ENCODE results near the gene OR5D14. TPM values are rescaled to one million over a fixed set of nuclear protein-coding genes. Genes with fewer than 3 reads are reported as not detected.

Gene OR5D14
- not detected for total RNA-seq
- not detected for polyA plus RNA-seq

- Histone ChIP-seq H3K4me3 (ENCODE audit: low read depth in 1 of 3, low read length in 3 of 3) (no peak within 1 kb of the TSS), H3K9me3 (ENCODE audit: control insufficient read depth in 4 of 4, low read length in 3 of 4) (no peaks in the 10 kb centered on the region), H3K36me3 (ENCODE audit: control insufficient read depth in 4 of 4, insufficient read depth in 3 of 4, low read depth in 1 of 4, low read length in 3 of 4) (no peaks in the 10 kb centered on the region), H3K27ac (ENCODE audit: low read depth in 1 of 2, low read length in 2 of 2) (no peak within 1 kb of the TSS), H3K9ac (ENCODE audit: low read depth in 1 of 2, low read length in 2 of 2) (no peak within 1 kb of the TSS), H3K27me3 (ENCODE audit: control insufficient read depth in 4 of 4, insufficient read depth in 4 of 4, low read length in 3 of 4) (no peaks in the 10 kb centered on the region), H3K4me1 (ENCODE audit: control insufficient read depth in 4 of 4, insufficient read depth in 4 of 4, low read length in 3 of 4) (no peaks in the 10 kb centered on the region)
- no peak for DNase-seq (ENCODE audit: low spot score)
- TF ChIP-seq HNF4G (IDR thresholded peaks at IDR 0.05) (no peak), REST (IDR thresholded peaks at IDR 0.05) (no peak), GABPA (IDR thresholded peaks at IDR 0.05 in 1 of 2, conservative IDR thresholded peaks at IDR 0.05 in 1 of 2) (no peak), RAD21 (IDR thresholded peaks at IDR 0.05) (no peak), YY1 (IDR thresholded peaks at IDR 0.05) (no peak), SP1 (IDR thresholded peaks at IDR 0.05) (no peak)
These were observed at the start of gene OR5D14 for GRCh38 chr11:55795256-55795655. Gene OR5D14 (plus strand): TSS chr11:55795556. CDS start chr11:55795556, 0 bp downstream.

DNA sequence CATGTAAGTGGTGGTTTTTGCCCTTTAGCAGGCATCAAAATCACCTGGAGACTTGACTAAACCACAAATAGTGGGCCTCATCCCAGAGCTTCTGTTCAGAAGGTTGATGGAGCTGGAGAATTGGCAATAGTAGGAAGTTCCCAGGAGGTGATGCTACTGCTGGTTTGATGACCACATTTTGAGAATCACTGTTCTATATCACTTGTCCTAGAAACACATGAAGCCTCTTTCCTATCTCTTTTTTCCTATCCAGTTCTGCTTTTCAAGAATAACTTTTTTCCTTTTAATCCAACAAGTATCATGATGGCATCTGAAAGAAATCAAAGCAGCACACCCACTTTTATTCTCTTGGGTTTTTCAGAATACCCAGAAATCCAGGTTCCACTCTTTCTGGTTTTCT is 22.2 kb upstream of the OR5D14 start, which contains the start of gene OR5D13:
Gene OR5D13, plus strand, starts transcription at position 301 of the 400 bp plus-strand sequence. Its CDS starts 0 bp downstream, at position 301.
- Histone ChIP-seq H3K4me3 (ENCODE audit: low read depth in 1 of 3, low read length in 3 of 3) (no peak within 1 kb of the TSS), H3K27me3 (ENCODE audit: control insufficient read depth in 4 of 4, insufficient read depth in 4 of 4, low read length in 3 of 4) (no peaks in the 10 kb centered on the region), H3K4me1 (ENCODE audit: control insufficient read depth in 4 of 4, insufficient read depth in 4 of 4, low read length in 3 of 4) (no peaks in the 10 kb centered on the region), H3K27ac (ENCODE audit: low read depth in 1 of 2, low read length in 2 of 2) (no peak within 1 kb of the TSS), H3K9ac (ENCODE audit: low read depth in 1 of 2, low read length in 2 of 2) (no peak within 1 kb of the TSS), H3K36me3 (ENCODE audit: control insufficient read depth in 4 of 4, insufficient read depth in 3 of 4, low read depth in 1 of 4, low read length in 3 of 4) (no peaks in the 10 kb centered on the region), H3K9me3 (ENCODE audit: control insufficient read depth in 4 of 4, low read length in 3 of 4) (peaks cover 0 to 3% (median 0%) of the 10 kb centered on the region in 4 donors)
- DNase-seq (ENCODE audit: low spot score): no peak
- no peak for TF ChIP-seq RAD21 (IDR thresholded peaks at IDR 0.05)
- no peak for TF ChIP-seq HNF4G (IDR thresholded peaks at IDR 0.05)
- TF ChIP-seq NR2F2 (IDR thresholded peaks at IDR 0.05): no peak
- no peak for TF ChIP-seq FOXA1 (IDR thresholded peaks at IDR 0.05)
- no peak for TF ChIP-seq GABPA (IDR thresholded peaks at IDR 0.05 in 1 of 2, conservative IDR thresholded peaks at IDR 0.05 in 1 of 2)
- no peak for TF ChIP-seq MAX (IDR thresholded peaks at IDR 0.05)
- TF ChIP-seq EGR1 (IDR thresholded peaks at IDR 0.05; ENCODE audit: low read depth in 2 of 2): no peak
- TF ChIP-seq, protein P1, sequence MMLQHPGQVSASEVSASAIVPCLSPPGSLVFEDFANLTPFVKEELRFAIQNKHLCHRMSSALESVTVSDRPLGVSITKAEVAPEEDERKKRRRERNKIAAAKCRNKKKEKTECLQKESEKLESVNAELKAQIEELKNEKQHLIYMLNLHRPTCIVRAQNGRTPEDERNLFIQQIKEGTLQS (IDR thresholded peaks at IDR 0.05): no peak
- TF ChIP-seq, protein P2, sequence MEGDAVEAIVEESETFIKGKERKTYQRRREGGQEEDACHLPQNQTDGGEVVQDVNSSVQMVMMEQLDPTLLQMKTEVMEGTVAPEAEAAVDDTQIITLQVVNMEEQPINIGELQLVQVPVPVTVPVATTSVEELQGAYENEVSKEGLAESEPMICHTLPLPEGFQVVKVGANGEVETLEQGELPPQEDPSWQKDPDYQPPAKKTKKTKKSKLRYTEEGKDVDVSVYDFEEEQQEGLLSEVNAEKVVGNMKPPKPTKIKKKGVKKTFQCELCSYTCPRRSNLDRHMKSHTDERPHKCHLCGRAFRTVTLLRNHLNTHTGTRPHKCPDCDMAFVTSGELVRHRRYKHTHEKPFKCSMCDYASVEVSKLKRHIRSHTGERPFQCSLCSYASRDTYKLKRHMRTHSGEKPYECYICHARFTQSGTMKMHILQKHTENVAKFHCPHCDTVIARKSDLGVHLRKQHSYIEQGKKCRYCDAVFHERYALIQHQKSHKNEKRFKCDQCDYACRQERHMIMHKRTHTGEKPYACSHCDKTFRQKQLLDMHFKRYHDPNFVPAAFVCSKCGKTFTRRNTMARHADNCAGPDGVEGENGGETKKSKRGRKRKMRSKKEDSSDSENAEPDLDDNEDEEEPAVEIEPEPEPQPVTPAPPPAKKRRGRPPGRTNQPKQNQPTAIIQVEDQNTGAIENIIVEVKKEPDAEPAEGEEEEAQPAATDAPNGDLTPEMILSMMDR (IDR thresholded peaks at IDR 0.05; ENCODE audit: low read depth, low read length, missing input control): no peak
- TF ChIP-seq REST (IDR thresholded peaks at IDR 0.05): no peak
- no peak for TF ChIP-seq RXRA (IDR thresholded peaks at IDR 0.05)
- no peak for TF ChIP-seq FOXA2 (IDR thresholded peaks at IDR 0.05)
- no peak for TF ChIP-seq ZBTB33 (IDR thresholded peaks at IDR 0.05)
- no peak for TF ChIP-seq HNF4A (conservative IDR thresholded peaks at IDR 0.05)
- no peak for TF ChIP-seq YY1 (IDR thresholded peaks at IDR 0.05)
- TF ChIP-seq JUND (IDR thresholded peaks at IDR 0.05): no peak
- TF ChIP-seq TAF1 (conservative IDR thresholded peaks at IDR 0.05): no peak
- no peak for TF ChIP-seq SP1 (IDR thresholded peaks at IDR 0.05)

All from liver (tissue), 9 donors.